ENCODE data around the gene ATG10. TPM values are rescaled to one million over a fixed set of nuclear protein-coding genes. Genes with fewer than 3 reads are reported as not detected.

ATG10 gene
- total and polyA plus RNA-seq, 11 donors, result 2.7 to 10.7 (median 5.7) TPM

DNA sequence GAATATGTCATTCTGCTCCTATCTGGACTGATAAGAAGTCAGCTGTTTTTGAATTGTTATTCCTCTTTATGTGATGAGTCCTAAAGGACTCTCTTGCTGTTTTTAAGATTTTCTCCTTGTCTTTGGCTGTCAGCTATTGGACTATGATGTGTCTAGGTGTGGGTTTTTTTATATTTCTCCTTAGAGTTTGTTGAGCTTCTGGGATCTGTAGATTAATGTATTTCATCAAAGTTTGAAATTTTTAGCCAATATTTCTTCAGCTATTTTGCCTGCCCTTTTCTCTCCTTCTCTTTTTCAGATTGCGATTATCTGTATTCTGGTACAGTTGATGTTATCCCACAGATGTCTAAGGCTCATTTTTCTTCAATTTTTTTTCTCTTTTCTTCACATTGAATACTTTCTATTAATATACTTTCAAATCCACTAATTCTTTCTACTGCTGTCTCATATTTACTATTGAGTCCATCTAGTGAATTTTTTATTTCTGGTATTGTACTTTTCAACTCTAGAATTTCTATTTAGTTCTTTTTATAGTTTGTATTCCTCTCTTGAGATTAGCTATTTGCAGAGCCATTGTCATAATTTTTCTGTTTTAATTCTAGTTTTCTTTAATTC is 275.2 kb downstream of the ATG10 start:
- Histone ChIP-seq H3K4me3 (no peak overlapping the region), H3K36me3 (no peaks in the 10 kb centered on the region), H3K27me3 (no peaks in the 10 kb centered on the region), H3K27ac (no peak overlapping the region), H3K4me1 (no peaks in the 10 kb centered on the region), H3K9me3 (peaks cover 0 to 35% (median 15%) of the 10 kb centered on the region in 12 donors)
- no peak for TF ChIP-seq POLR2A (IDR thresholded peaks at IDR 0.05)
- TF ChIP-seq, protein P1, sequence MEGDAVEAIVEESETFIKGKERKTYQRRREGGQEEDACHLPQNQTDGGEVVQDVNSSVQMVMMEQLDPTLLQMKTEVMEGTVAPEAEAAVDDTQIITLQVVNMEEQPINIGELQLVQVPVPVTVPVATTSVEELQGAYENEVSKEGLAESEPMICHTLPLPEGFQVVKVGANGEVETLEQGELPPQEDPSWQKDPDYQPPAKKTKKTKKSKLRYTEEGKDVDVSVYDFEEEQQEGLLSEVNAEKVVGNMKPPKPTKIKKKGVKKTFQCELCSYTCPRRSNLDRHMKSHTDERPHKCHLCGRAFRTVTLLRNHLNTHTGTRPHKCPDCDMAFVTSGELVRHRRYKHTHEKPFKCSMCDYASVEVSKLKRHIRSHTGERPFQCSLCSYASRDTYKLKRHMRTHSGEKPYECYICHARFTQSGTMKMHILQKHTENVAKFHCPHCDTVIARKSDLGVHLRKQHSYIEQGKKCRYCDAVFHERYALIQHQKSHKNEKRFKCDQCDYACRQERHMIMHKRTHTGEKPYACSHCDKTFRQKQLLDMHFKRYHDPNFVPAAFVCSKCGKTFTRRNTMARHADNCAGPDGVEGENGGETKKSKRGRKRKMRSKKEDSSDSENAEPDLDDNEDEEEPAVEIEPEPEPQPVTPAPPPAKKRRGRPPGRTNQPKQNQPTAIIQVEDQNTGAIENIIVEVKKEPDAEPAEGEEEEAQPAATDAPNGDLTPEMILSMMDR (IDR thresholded peaks at IDR 0.05), result no peak
- ATAC-seq (no peak), DNase-seq (no peak)
- intact Hi-C loops (cut with DNase I), result no loop called here
- WGBS, 4 donors, result 95 to 100% (median 96%) methylated on average over 1 of the region's 1 CpG

DNA sequence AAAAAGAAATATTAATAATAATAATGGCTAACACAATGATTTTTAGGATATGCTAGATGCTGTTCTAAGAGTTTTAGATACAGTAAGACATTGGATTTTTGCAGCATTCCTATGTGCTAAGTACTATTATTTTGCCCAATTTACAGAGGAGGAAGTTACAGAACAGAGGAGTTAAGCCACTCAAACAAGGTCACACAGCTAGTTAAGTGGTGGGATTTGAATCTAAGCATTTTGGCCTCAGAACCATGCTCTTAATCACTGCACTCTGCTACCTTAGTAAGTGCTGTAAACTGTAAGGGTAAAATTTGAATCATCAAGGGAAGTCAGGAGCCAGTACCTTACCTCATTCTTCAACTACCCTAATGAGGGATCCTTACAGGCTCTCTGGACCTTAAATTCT is 280.9 kb downstream of the ATG10 start:
- TF ChIP-seq POLR2A (IDR thresholded peaks at IDR 0.05), result no peak
- TF ChIP-seq, protein P1 (IDR thresholded peaks at IDR 0.05), result no peak
- Histone ChIP-seq H3K4me1 (no peaks in the 10 kb centered on the region), H3K4me3 (no peak overlapping the region), H3K36me3 (peaks cover 0 to 8% (median 0%) of the 10 kb centered on the region in 9 donors), H3K27me3 (no peaks in the 10 kb centered on the region), H3K27ac (no peak overlapping the region), H3K9me3 (peaks cover 0 to 8% (median 3%) of the 10 kb centered on the region in 12 donors)
- intact Hi-C loops (cut with DNase I), result no loop called here
- no peak for DNase-seq
- ATAC-seq, result no peak

DNA sequence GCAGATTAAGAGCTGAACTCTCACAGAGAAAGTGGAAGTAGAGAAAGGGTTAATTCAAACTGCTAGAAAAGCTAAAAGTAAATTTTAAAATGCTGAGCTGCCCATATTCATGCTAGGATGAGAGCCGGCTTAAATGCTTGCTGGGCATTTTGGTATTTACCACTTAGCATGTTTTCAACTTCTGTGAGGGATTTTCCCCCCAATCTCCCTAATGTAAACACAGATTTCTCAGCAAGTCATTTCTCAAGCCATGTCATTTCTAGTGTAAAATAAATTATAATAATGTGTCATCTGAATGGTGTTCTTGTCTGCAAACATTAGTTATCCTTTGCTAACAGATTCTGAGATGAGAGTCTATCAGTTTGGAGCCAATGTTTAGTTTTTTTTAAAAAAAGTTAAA is 284.0 kb downstream of the ATG10 start:
- intact Hi-C loops (cut with DNase I), result no loop called here
- peaks cover 0 to 8% (median 0%) of the 10 kb centered on the region in 9 donors for H3K36me3 ChIP-seq
- no peak for TF ChIP-seq POLR2A (IDR thresholded peaks at IDR 0.05)
- TF ChIP-seq, protein P1 (IDR thresholded peaks at IDR 0.05), result no peak
- no peaks in the 10 kb centered on the region for H3K9me3 ChIP-seq
- no peak overlapping the region for H3K4me3 ChIP-seq
- WGBS, 4 donors, result 71 to 80% (median 78%) methylated on average over 1 of the region's 1 CpG
- ATAC-seq (no peak), DNase-seq (no peak)
- H3K27ac ChIP-seq, result no peak overlapping the region
- H3K4me1 ChIP-seq, result peaks cover 0 to 6% (median 1%) of the 10 kb centered on the region in 12 donors
- H3K27me3 ChIP-seq, result no peaks in the 10 kb centered on the region

DNA sequence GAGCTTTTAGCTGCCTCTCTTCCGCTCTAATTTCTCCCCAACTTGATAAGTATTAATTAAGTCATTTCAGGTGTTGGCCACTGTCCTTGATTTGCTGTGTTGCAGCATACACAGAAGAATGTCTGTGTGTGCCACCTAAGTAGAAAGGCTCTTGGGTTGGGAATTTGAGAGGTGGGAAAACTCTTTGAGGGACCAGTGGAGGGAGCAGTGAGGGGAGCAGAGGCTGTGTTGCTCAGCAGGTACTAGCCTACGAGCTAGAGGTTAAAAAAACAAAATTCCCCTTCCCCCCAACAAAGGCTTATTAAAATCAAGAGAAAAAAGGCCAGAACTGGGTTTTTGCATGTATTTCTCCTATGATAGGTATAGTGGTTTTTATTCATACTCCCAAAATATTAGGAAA is 285.4 kb downstream of the ATG10 start:
- no peak overlapping the region for H3K27ac ChIP-seq
- intact Hi-C loops (cut with DNase I), result no loop called here
- H3K9me3 ChIP-seq, result no peaks in the 10 kb centered on the region
- no peak for DNase-seq
- no peak overlapping the region for H3K4me3 ChIP-seq
- WGBS, 4 donors, result 92 to 98% (median 95%) methylated on average over 2 of the region's 2 CpGs
- peaks cover 0 to 6% (median 1%) of the 10 kb centered on the region in 12 donors for H3K4me1 ChIP-seq
- H3K36me3 ChIP-seq, result peaks cover 0 to 8% (median 0%) of the 10 kb centered on the region in 9 donors
- no peak for TF ChIP-seq POLR2A (IDR thresholded peaks at IDR 0.05)
- TF ChIP-seq, protein P1 (IDR thresholded peaks at IDR 0.05), result no peak
- H3K27me3 ChIP-seq, result no peaks in the 10 kb centered on the region
- no peak for ATAC-seq

All from heart left ventricle (tissue), 16 donors.